SKM-1 (cell line): ENCODE data around the gene SOX5.

ENCODE experiments used
- DNase-seq: peaks from one replicate; lab custom pipeline; 2025; ENCODE audit not compliant: unreplicated experiment; lab: John Stamatoyannopoulos, UW

SOX5 gene

GRCh38 chr12:23699031-23699430 is 250.4 kb downstream of the SOX5 start:
- DNase-seq = no peak

- no peak for DNase-seq
Observed at GRCh38 chr12:23694920-23695319, 254.6 kb downstream of the SOX5 start.

- DNase-seq = no peak
Observed at GRCh38 chr12:23694307-23694706, 255.2 kb downstream of the SOX5 start.

DNA sequence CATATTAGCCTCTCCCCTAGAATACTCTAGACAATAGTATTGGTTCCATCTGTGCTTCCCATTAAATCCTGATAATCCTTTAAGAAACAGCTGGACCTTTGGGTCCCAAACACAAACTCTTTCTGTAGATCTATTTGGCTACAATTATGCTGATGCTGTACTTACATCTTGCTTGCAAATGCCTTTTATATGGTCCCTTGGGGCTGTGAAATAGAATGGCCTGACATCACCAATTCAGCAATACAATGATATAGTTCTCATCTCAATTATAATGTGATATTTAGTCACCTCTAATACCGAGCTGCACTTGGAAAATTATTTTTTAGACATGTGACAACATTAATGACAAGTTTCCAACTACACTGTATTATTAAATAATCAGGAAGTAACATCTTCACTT is 261.5 kb downstream of the SOX5 start:
- DNase-seq = no peak

DNA sequence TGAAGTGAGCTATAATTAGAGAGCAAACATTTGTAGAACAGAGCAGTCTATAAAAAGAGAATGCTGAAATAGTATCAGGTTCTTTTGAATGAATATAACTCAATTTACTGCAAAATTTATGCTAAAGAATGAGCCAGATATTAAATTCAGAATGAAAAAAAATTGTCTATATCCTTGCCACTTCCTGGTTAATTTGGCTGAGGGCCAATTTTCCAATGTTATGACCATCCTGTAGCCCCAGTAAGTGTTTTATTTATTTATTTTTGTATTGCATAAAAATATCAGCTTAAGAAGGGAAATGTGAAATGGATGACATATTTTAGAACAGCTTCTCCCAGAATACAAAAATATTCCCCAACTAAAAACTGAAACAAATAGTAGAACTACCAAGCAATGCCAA is 263.4 kb downstream of the SOX5 start:
- DNase-seq = no peak

- DNase-seq = no peak
Observed at GRCh38 chr12:23684121-23684520, 265.3 kb downstream of the SOX5 start.

- no peak for DNase-seq
Observed at GRCh38 chr12:23681237-23681636, 268.2 kb downstream of the SOX5 start.

- DNase-seq = no peak
Observed at GRCh38 chr12:23674064-23674463, 275.4 kb downstream of the SOX5 start.

- no peak for DNase-seq
Observed at GRCh38 chr12:23671881-23672280, 277.6 kb downstream of the SOX5 start.

- no peak for DNase-seq
Observed at GRCh38 chr12:23670684-23671083, 278.8 kb downstream of the SOX5 start.

DNA sequence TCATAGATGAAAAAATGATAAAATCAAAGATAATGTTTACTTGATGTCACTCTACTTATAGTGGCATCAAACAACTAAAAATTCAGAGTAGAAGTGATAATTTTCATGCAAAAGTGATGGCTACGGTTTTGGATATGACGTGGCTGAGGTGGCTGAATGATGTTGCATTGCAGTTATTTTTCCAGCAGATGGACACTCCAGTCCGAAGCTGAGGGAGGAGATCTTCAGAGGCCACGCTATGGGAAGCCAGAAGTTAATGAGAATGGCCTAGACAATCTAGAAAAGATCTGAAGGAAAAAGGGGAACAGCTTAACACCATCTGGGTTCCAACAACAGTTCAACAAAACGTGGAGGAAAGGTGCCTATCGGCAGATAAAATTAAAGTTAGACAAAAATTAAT is 279.8 kb downstream of the SOX5 start:
- no peak for DNase-seq

DNA sequence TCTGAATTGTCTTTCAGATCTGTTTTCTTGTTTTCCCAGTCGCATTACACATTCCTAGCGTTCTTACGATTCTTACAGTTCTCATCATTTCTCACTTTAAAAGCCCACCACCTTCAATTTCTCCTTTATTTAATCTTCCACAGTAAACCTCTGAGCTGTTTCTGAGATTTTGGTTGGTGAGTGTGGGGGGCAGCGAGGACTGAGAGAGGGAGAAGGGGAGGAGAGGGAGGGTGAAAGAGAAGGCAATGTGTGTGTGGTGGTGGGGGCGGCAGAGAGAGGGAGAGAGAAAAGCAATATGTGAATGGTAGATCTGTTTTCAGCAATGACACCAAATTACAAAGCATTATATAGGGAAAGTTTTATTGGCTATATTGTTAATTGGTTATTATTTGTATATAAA is 282.6 kb downstream of the SOX5 start:
- DNase-seq = no peak

GRCh38 chr12:23662966-23663365 is 286.5 kb downstream of the SOX5 start:
- no peak for DNase-seq

GRCh38 chr12:23659131-23659530 is 290.3 kb downstream of the SOX5 start:
- no peak for DNase-seq

DNA sequence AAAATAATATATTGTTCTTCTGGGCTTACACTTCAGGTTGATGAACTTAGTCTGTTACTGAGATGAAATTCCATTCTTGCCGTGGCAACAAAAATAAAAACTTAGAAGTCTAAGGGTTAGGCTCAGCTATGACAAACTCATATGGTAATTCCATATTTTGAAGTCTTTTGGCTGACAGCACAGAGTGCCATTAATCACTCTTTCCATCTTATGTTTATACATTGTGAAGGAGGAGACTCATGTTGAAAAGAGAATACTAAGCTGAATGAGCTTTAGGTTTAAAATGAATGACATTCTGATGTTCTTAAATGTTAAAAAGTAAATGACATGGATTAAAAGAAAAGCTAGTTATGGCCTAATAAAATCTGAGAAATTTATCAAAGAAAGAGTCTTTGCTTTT is 291.9 kb downstream of the SOX5 start:
- no peak for DNase-seq

GRCh38 chr12:23655884-23656283 is 293.6 kb downstream of the SOX5 start:
- DNase-seq = no peak

DNA sequence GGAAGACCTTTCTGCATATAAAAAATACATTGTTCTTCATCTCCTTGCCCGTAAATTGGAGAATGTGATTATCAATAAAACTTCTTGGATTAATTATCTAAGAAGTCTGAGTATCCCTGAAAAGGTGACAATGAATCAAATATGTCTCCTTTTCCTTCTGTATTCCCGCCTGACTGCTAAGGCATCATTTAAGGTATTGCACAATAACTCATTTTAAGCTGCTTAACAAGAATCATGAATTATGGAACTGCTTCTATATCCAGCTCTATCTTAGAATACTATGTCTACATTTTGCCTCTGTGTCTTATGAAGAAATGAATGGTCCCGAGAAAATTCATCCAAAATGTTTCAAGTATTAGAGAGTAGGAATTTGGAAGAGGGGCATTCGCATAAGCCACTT is 294.4 kb downstream of the SOX5 start:
- DNase-seq = no peak

DNA sequence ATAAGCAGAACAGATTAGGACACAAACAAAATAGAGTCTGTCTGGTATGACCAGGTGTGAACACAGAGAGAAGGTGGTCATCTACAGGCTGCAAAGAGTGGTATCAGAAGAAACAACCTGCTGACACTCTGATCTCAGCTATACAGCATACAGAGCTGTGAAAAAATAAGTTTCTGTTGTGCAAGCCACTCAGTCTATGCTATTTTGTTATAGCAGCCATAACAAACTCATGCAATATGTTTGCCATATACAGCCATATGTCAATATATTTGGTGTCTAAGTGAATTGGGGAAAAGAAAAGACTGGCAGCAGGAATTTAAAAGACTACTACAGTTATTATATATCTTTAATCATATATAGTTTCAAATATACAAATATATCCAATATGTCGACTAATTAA is 300.9 kb downstream of the SOX5 start:
- no peak for DNase-seq

DNA sequence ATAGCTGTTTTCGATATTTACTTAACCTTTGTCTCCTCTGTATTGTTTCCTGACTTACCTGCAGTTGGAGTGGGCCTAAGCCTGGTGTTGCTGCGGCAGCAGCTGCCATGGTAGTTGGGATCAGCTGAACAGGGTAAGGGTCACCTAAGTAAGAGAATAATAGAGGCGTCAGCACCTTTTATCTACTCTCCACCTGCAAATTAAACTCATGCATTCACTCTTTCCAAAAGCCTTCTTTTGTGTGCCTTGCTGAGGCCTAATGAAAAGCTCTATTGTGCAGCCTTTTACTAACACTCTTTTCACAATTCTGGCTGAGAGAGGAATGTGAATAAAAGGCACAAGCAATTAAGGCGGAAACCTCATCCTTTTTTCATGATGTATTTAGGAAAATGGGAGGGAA is 308.7 kb downstream of the SOX5 start:
- DNase-seq = no peak

- no peak for DNase-seq
Observed at GRCh38 chr12:23634344-23634743, 315.1 kb downstream of the SOX5 start.

- DNase-seq = no peak
Observed at GRCh38 chr12:23631786-23632377, 317.6 kb downstream of the SOX5 start.

DNA sequence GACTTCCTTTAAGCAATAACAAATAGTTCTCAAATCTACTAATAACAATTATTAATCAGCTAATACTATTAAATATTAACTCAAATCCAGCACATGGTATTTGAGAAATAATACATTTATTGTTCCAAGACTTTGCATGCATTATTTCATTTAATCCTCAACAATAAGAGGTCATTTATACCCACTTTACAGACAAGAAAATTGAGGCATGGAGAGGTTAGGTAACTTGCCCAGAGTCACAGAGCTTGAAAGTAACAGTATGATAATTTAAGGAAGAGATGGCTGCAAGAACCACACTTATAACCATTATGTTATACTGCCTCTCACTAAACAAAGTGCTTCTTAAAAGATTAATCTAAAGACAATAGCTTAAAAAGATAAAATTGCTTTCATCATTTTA is 318.9 kb downstream of the SOX5 start:
- DNase-seq = no peak

GRCh38 chr12:23628806-23629205 is 320.7 kb downstream of the SOX5 start:
- DNase-seq = no peak

- DNase-seq = no peak
Observed at GRCh38 chr12:23626791-23627190, 322.7 kb downstream of the SOX5 start.
